Measurements from ENCODE around the gene SHF. TPM values are rescaled to one million over a fixed set of nuclear protein-coding genes. Genes with fewer than 3 reads are reported as not detected.

The SHF gene
- total RNA-seq, 1 experiment from 2014 or later, result 7.3 TPM

DNA sequence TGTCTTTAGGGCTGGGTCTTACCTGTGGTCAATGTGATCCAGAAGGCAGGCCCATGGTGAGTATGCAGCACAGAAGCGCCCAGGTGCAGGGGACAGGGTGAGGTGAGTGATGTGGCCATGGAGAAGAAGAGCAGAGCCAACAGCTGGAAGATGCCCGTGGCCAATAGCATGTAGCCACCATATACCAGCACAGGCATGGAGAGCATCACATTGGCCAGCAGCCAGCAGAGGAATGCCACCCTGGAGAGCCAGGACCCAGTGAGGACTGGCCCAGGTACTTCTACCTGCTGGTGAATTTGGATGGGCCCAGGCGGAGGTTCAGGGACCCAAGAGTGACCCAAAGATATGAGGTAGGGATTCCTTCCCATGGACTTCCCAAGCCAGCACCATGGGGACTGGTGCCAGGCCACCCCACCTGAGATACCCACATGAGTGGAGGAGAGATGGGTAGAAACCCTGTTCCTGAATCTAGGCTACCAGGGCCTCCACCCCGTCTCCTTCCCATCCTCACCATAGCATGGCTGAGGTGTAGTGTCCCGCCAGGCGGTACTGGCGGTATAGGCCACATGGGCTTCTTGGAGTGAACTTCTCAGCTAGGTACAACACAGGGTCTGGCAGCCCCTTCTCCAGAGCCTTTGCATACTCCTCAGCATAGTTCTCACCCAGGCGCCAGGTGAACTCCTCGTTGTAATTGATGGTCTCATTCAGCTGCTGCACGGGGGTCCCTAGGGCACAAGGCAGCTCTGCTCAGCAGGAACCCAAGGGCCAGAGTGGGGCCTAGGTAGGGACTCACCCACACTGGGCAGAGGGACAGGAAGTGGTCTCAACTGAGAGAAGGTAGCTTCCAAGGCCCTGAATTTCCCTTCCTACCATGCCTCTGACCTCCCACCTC lies 67.4 kb downstream of the SHF start:
- peaks cover 5% of the 10 kb centered on the region for H3K36me3 Mint-ChIP-seq (ENCODE audit: insufficient read depth, unreplicated experiment)
- BruUV-seq (replicated peaks), result no TSS peak
- no peaks in the 10 kb centered on the region for H3K9me3 Mint-ChIP-seq (ENCODE audit: low read depth, unreplicated experiment)
- H3K4me3 Mint-ChIP-seq (ENCODE audit: low read depth, unreplicated experiment), result no peak overlapping the region
- intact Hi-C loops (cut with micrococcal nuclease; ENCODE audit: unreplicated experiment), result no loop called here
- H3K27ac Mint-ChIP-seq (ENCODE audit: unreplicated experiment), result no peak overlapping the region
- DNase-seq, result no peak
- CTCF ChIA-PET, result no interaction called here
- peaks cover 8% of the 10 kb centered on the region for H3K4me1 Mint-ChIP-seq (ENCODE audit: low read depth, unreplicated experiment)
- peaks cover 47% of the 10 kb centered on the region for H3K27me3 Mint-ChIP-seq (ENCODE audit: unreplicated experiment)
- no peak for TF ChIP-seq CTCF (IDR thresholded peaks at IDR 0.05; ENCODE audit: unreplicated experiment)

DNA sequence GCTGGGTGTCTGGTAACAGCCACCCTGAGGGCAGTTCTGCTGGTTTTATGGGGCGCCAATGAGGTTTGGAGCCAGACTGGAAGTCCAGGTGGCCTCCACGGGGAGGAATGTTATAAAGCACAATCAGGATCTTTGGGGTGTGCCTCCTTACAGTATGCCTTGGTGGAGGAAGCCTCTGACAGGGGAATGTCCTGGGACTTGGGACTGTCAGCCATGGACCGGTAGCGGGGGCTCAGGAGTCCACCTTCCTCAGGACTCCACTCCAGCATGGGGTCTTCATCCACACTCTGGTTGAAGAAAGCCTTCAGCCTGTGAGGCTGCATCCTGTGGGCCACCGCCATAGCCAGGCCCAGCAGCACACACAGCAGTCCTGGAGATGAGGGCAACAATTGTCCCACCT lies 68.8 kb downstream of the SHF start:
- Mint-ChIP-seq H3K4me1 (ENCODE audit: low read depth, unreplicated experiment) (peaks cover 12% of the 10 kb centered on the region), H3K27me3 (ENCODE audit: unreplicated experiment) (peaks cover 52% of the 10 kb centered on the region), H3K36me3 (ENCODE audit: insufficient read depth, unreplicated experiment) (peaks cover 5% of the 10 kb centered on the region), H3K9me3 (ENCODE audit: low read depth, unreplicated experiment) (no peaks in the 10 kb centered on the region), H3K27ac (ENCODE audit: unreplicated experiment) (no peak overlapping the region), H3K4me3 (ENCODE audit: low read depth, unreplicated experiment) (no peak overlapping the region)
- no TSS peak for BruUV-seq (replicated peaks)
- CTCF ChIA-PET, result interaction anchor here (1.0 to 1.6 kb wide), 6 partner anchors 8 to 44 kb away, joined by 3 to 15 read pairs (median 6); no protein-coding TSS in a partner anchor
- DNase-seq, result no peak
- intact Hi-C loops (cut with micrococcal nuclease; ENCODE audit: unreplicated experiment), result no loop called here
- no peak for TF ChIP-seq CTCF (IDR thresholded peaks at IDR 0.05; ENCODE audit: unreplicated experiment)

- TF ChIP-seq CTCF (IDR thresholded peaks at IDR 0.05; ENCODE audit: unreplicated experiment), result peak; percentile 87
- Mint-ChIP-seq H3K36me3 (ENCODE audit: insufficient read depth, unreplicated experiment) (peaks cover 5% of the 10 kb centered on the region), H3K27ac (ENCODE audit: unreplicated experiment) (no peak overlapping the region), H3K9me3 (ENCODE audit: low read depth, unreplicated experiment) (no peaks in the 10 kb centered on the region), H3K4me1 (ENCODE audit: low read depth, unreplicated experiment) (peaks cover 21% of the 10 kb centered on the region), H3K27me3 (ENCODE audit: unreplicated experiment) (peaks cover 60% of the 10 kb centered on the region), H3K4me3 (ENCODE audit: low read depth, unreplicated experiment) (no peak overlapping the region)
- BruUV-seq (replicated peaks), result no TSS peak
- intact Hi-C loops (cut with micrococcal nuclease; ENCODE audit: unreplicated experiment), result no loop called here
- peak; percentile 89 for DNase-seq
- CTCF ChIA-PET, result interaction anchor here (0.6 to 1.6 kb wide), 18 partner anchors 8 to 265 kb away, joined by 3 to 15 read pairs (median 4); partner anchors contain the start of gene SORD
These were observed 69.6 kb downstream of the SHF start for GRCh38 chr15:45118131-45118588.

DNA sequence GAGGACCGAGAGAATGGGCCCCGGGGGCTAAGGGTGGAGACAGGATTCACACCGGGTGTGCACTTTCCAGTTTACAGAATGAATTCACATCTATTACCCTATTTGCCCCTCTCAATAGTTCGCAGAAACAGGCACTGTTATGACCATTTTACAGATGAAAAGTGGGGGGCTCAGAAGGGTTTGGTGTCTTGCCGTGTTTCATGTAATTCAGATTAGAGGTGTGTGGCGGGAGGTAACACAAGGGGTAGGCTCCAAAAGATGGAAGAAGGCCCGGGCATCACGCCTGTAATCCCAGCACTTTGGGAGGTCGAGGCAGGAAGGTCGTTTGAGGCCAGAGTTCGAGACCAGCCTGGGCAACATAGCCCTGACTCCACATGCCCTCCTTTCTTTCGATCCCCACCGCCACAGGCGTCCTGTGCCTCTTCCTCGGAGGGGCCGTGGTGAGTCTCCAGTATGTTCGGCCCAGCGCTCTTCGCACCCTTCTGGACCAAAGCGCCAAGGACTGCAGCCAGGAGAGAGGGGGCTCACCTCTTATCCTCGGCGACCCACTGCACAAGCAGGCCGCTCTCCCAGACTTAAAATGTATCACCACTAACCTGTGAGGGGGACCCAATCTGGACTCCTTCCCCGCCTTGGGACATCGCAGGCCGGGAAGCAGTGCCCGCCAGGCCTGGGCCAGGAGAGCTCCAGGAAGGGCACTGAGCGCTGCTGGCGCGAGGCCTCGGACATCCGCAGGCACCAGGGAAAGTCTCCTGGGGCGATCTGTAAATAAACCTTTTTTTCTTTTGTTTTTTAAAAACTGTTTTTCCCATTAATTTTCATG lies 70.2 kb downstream of the SHF start:
- Mint-ChIP-seq H3K36me3 (ENCODE audit: insufficient read depth, unreplicated experiment) (peaks cover 5% of the 10 kb centered on the region), H3K4me3 (ENCODE audit: low read depth, unreplicated experiment) (no peak overlapping the region), H3K4me1 (ENCODE audit: low read depth, unreplicated experiment) (peaks cover 23% of the 10 kb centered on the region), H3K9me3 (ENCODE audit: low read depth, unreplicated experiment) (no peaks in the 10 kb centered on the region), H3K27ac (ENCODE audit: unreplicated experiment) (no peak overlapping the region), H3K27me3 (ENCODE audit: unreplicated experiment) (peaks cover 66% of the 10 kb centered on the region)
- intact Hi-C loops (cut with micrococcal nuclease; ENCODE audit: unreplicated experiment), result no loop called here
- TF ChIP-seq CTCF (IDR thresholded peaks at IDR 0.05; ENCODE audit: unreplicated experiment), result no peak
- CTCF ChIA-PET, result interaction anchor here (0.7 to 1.6 kb wide), 17 partner anchors 9 to 264 kb away, joined by 3 to 15 read pairs (median 4); partner anchors contain the start of gene SORD
- no peak for DNase-seq
- no TSS peak for BruUV-seq (replicated peaks)
